ENCODE data around the gene UGT1A1.

Gene UGT1A1

DNA sequence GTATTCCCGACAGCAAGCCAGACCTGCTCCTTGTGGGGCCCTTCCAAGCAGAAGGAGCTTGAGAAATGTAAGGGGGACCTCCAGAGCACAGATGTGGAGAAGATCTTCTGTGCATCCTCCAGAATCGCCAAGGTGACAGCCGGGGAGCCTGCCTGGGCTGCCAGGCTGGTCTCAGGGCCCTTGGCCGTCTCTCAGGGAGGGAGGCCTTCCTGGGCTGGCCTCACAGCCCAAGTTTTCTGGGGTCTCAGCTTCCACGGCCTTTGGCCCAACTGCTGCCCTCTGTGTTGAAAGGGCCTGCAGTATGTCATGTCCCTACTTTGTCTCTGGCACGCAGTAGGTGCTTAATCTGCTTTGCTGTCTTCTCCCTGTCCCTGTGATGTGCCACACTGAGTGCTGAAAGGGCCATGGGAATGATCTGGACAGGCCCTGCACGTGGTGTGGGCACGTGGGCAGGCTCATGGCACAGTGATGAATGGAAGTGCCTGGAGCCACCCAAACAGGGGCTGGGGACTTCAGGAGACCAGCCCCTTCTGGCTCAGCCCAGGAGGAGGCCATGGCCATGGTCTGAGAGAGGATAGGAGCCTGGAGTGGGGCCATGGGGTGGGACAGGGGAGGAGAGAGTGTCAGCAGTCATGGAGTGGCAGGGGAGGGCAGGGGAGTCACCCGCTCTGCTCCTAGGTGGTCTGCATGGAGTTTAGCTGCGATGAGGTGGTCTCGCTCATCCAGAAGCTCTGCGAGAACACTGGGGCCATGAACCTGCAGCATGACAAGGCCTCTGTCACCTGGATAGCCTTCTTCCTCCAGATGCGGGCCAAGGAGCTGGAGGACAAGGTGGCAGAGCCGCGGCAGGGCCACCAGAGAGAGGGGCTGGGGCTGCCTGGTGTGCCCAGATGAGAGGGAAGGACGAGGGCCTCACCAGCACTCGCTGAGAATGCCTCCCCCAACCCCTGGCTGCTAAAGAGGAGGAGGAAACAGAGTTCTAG is 58.9 kb downstream of the UGT1A1 start:
- no peak for DNase-seq

DNA sequence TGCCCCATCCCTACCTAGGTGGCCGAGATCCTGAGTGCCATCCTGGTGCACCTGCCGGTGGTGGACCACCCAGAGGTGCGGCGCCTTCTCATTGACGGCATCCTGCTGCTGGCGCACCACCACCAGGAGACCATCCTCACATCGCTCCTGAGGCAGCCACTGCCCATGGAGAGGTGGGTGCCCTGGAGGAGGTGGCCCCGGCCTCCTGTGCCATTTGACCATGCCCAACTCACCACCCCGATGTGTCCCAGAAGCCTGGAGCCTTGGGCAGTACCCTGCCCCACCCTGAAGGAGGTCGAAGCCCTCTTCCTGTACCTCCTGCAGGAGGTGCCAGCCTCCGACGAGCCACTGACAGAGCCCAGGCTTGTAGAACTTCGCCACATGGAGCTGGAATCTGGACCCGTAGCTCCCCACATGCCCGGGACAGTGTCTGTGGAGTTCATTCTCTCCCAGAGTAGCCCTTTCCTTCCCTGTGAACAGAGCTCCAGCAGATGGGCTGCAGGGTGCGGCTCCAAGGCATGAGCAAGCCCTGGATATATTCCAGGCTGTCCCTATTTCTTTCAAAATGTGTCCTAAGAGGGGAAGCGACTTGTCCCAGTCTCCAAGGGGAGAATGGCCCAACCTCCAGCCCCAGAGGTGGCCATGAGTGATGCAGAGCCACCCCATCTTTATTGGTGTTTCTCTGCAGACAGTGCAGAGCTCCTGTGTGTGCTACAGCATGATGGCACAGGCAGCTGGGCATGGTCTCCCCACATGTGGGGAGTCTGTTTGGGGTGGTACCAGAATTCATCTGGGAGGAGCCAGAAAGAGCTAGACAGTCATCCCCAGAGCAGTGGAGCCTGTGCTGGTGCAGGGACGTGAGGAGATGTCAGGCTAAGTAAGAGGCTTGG is 60.1 kb downstream of the UGT1A1 start:
- no peak for DNase-seq

DNA sequence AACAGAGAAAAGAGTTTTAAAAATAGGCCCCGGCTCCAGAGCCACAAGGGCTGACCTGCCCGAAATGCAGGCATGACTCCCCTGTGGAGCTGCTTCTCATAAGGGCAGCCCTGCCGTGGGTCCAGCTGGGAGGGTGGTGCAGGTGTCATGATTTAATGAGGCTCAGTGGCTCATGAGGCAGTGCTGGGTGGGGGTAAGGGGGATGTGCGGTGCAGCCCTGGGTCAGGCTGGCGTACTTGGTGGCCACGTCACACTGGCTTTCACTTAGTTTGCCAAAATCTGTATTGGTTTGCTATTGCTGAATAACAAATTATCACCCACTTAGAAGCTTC is 60.7 kb downstream of the UGT1A1 start:
- DNase-seq = no peak

DNA sequence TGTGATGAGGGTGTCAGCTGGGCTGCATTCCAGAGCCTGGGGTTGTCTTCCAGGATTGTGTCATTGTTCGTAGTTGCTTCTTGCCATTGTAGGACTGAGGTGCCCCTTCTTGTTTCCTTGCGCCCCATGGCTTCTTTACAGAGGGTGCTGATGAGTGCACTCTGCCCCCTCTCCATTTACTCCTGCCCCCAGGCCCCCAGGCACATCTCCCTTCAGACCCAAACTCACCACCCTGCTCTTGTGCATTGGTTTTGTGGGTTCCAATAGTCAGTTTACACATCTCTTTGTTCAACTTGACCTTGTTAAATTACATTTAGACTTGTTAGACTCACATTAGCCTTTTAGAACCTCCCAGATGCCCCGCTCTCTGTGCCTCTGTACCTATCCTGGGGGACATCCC is 61.1 kb downstream of the UGT1A1 start:
- no peak for DNase-seq

DNA sequence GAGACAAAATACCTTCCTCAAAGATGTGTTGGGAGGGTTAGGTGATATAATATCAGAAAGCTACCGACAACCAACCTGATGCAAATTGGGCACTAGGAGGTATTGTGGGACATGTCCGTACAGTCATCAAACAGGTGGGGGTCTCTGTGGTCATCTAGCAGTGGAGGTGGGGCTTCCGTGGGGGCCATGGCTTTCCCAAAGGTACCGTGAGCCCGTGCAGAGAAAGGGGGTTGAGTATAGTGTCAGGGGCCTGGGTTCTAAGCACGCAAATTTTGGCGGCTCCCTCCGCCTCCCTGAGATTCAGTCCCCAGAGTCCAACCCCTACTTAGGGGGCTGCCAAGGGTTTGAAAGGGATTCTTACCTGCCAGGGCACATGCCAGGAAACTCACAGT is 61.6 kb downstream of the UGT1A1 start:
- no peak for DNase-seq

DNA sequence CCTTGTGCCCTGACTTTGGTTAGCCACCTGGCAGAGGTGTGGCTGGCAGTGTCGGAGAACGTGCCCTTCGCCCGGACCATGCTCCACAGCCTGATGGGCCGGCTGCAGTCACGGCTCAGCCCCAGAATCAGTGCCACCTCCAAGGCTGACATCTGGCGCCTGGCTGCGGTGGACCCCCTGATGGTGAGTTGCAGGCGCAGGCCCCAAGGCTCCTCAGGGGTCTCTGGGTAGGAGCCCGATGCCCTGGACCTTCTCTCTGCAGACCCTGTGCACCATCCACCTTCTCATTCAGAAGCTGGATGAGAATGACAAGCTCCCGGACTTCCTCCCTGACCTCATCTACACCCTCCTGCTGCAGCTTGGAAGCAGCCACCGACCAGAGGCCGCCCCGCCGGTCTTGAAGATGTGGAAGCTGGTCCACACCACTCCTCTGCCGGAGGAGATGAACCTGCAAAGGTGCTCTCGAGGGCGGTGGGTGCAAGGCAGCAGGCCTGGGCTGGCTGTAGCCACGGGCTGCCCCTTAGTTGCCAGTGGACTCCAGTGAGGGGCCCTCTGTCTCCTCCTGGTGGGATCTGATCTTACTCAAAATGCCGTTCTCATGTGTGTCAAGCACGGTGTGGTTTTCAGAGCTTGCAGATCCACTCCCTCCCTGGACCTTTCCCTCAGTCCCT is 62.2 kb downstream of the UGT1A1 start:
- DNase-seq = no peak

Measured in AML-193 (cell line).